Smooth muscle cell (in vitro differentiated cells): ENCODE data around the gene MSANTD3. TPM values are rescaled to one million over a fixed set of nuclear protein-coding genes. Genes with fewer than 3 reads are reported as not detected.

Source experiments
- DNase-seq: peaks from one replicate; lab custom pipeline; 2025; ENCODE audit not compliant: unreplicated experiment; lab: John Stamatoyannopoulos, UW
- H2AFZ ChIP-seq: fragments of 200-600 bp; sonication (generic); 2 replicates; pipeline ENCODE4 v1.6.0; 2016; ENCODE audit warnings: antibody characterized with exemption, low read depth, mild to moderate bottlenecking
- H3F3A ChIP-seq: fragments of 200-600 bp; sonication (generic); 2 replicates; pipeline ENCODE4 v1.6.0; 2017; ENCODE audit warnings: antibody characterized with exemption, low read depth
- H3K27ac ChIP-seq: fragments of 200-600 bp; sonication (generic); 2 replicates; pipeline ENCODE4 v1.5.1; 2016; ENCODE audit warnings: low read depth, mild to moderate bottlenecking
- H3K27me3 ChIP-seq: fragments of 200-600 bp; sonication (generic); 2 replicates; pipeline ENCODE4 v1.6.1; 2016; ENCODE audit warnings: low read depth, mild to moderate bottlenecking
- H3K36me3 ChIP-seq: fragments of 200-600 bp; sonication (generic); 2 replicates; pipeline ENCODE4 v1.5.1; 2016; ENCODE audit warnings: low read depth
- H3K4me1 ChIP-seq: fragments of 200-600 bp; sonication (generic); 2 replicates; pipeline ENCODE4 v1.5.1; 2016; ENCODE audit warnings: low read depth
- H3K4me2 ChIP-seq: fragments of 200-600 bp; sonication (generic); 2 replicates; pipeline ENCODE4 v1.6.0; 2016; ENCODE audit warnings: mild to moderate bottlenecking
- H3K4me3 ChIP-seq: fragments of 200-600 bp; sonication (generic); 2 replicates; pipeline ENCODE4 v1.5.1; 2016; ENCODE audit warnings: mild to moderate bottlenecking
- H3K79me2 ChIP-seq: fragments of 200-600 bp; sonication (generic); 2 replicates; pipeline ENCODE4 v1.6.0; 2016; ENCODE audit warnings: low read depth, mild to moderate bottlenecking
- H3K9ac ChIP-seq: fragments of 200-600 bp; sonication (generic); 2 replicates; pipeline ENCODE4 v1.6.0; 2016; ENCODE audit warnings: low read depth
- H3K9me3 ChIP-seq: fragments of 200-600 bp; sonication (generic); replicated peaks from 2 replicates; pipeline ENCODE4 v1.5.1; 2016; ENCODE audit warnings: low read depth
- H4K20me1 ChIP-seq: fragments of 200-600 bp; sonication (generic); 2 replicates; pipeline ENCODE4 v1.6.0; 2016; ENCODE audit warnings: low read depth
- WGBS: methylation state at CpG from one replicate; pipeline ENCODE4 v1.1.7; 2016; ENCODE audit warnings: low lambda C conversion rate; 5-methylcytosine and 5-hydroxymethylcytosine counted together
- polyA plus RNA-seq: library from polyadenylated mRNA; unstranded; fragments of >200 nt; fragmentation: Nextera tagmentation; extraction: Ambion mirVana; gene quantifications from 2 replicates; pipeline ENCODE4 v1.2.1, GENCODE V29; 2016
- total RNA-seq: library from RNA; depleted of rRNA; stranded (reverse); fragments of >200 nt; gene quantifications from 2 replicates; pipeline ENCODE4 v1.2.3, GENCODE V29; 2014
- TF ChIP-seq, protein P1 (sequence below): fragments of 200-600 bp; sonication (generic); IDR thresholded peaks from 2 replicates; pipeline ENCODE4 v1.5.1; 2017; ENCODE audit warnings: borderline replicate concordance, mild to moderate bottlenecking, antibody characterized with exemption; ENCODE audit not compliant: insufficient read depth, poor library complexity, severe bottlenecking

MSANTD3 gene
- total and polyA plus RNA-seq, 2 experiments from 2014 or later: 40.4 to 49.1 TPM

DNA sequence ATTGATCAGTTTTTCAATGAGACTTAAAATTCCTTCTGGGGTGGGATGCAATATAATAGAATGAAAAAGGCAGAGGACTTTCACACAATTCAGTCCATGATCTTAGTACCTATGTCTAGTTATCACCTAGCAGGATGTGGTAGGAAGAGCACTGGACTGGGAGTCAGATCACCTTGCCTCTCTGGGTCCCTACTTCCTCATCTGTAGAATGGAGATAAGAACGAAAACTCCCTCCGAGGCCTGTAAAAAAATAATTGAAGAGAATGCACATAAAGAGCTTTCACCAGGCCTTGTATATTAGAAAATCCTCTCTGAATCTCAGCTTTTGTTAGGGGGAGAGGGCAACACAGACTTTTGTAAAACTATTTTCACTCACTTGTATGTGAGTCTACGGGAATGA is 45.3 kb downstream of the MSANTD3 start:
- Histone ChIP-seq H4K20me1 (no peaks in the 10 kb centered on the region), H3K9ac (no peak overlapping the region), H3K4me3 (peak overlapping the region; percentile 71), H3K4me2 (peak overlapping the region; percentile 93), H3F3A (no peaks in the 10 kb centered on the region), H3K9me3 (no peaks in the 10 kb centered on the region), H3K27ac (no peak overlapping the region), H3K36me3 (no peaks in the 10 kb centered on the region), H3K4me1 (peaks cover 6% of the 10 kb centered on the region), H3K27me3 (no peaks in the 10 kb centered on the region), H3K79me2 (no peaks in the 10 kb centered on the region), H2AFZ (no peak overlapping the region)
- WGBS: 79% methylated on average over 3 of the region's 3 CpGs
- TF ChIP-seq, protein P1, sequence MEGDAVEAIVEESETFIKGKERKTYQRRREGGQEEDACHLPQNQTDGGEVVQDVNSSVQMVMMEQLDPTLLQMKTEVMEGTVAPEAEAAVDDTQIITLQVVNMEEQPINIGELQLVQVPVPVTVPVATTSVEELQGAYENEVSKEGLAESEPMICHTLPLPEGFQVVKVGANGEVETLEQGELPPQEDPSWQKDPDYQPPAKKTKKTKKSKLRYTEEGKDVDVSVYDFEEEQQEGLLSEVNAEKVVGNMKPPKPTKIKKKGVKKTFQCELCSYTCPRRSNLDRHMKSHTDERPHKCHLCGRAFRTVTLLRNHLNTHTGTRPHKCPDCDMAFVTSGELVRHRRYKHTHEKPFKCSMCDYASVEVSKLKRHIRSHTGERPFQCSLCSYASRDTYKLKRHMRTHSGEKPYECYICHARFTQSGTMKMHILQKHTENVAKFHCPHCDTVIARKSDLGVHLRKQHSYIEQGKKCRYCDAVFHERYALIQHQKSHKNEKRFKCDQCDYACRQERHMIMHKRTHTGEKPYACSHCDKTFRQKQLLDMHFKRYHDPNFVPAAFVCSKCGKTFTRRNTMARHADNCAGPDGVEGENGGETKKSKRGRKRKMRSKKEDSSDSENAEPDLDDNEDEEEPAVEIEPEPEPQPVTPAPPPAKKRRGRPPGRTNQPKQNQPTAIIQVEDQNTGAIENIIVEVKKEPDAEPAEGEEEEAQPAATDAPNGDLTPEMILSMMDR: no peak
- no peak for DNase-seq

DNA sequence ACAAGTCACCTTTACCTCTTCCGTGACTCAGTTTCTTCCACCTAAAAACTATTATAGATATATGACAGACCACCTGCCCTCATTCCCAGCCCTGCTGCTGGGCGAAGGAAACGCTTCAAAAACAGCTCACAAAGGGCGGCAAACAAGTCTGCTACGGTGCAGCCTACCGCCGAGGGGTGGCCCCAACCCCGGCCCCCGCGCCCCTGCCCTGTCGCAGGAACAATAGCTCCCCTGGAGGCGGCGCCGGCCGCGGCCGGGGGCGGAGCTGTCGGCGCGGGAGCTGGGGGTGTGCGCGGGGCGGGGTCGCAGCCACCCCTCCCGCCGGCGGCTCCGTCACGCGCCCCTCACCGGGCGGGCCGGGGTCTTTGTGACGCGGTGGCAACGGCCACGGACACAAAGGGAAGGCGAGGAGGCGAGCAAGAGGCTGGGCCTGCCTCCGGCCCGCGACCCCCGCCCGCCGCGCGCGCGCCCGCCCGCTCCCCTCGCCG is 45.9 kb downstream of the MSANTD3 start, which contains the start of gene TMEFF1:
TMEFF1 (plus strand) TSS at position 362 of the 488 bp plus-strand sequence. CDS start 396 bp downstream, outside the sequence.
- Histone ChIP-seq H3K4me3 (peak within 1 kb of the TSS; percentile 71), H3K4me2 (peak within 1 kb of the TSS; percentile 93), H2AFZ (peak within 1 kb of the TSS; percentile 88), H3F3A (no peaks in the 10 kb centered on the region), H3K79me2 (no peaks in the 10 kb centered on the region), H3K36me3 (no peaks in the 10 kb centered on the region), H3K9me3 (no peaks in the 10 kb centered on the region), H3K4me1 (peaks cover 6% of the 10 kb centered on the region), H3K27ac (no peak within 1 kb of the TSS), H3K27me3 (no peaks in the 10 kb centered on the region), H4K20me1 (no peaks in the 10 kb centered on the region), H3K9ac (peak within 1 kb of the TSS; percentile 32)
- WGBS: 6% methylated on average over 5 of the region's 54 CpGs
- TF ChIP-seq, protein P1: peak; percentile 21
- DNase-seq: no peak

DNA sequence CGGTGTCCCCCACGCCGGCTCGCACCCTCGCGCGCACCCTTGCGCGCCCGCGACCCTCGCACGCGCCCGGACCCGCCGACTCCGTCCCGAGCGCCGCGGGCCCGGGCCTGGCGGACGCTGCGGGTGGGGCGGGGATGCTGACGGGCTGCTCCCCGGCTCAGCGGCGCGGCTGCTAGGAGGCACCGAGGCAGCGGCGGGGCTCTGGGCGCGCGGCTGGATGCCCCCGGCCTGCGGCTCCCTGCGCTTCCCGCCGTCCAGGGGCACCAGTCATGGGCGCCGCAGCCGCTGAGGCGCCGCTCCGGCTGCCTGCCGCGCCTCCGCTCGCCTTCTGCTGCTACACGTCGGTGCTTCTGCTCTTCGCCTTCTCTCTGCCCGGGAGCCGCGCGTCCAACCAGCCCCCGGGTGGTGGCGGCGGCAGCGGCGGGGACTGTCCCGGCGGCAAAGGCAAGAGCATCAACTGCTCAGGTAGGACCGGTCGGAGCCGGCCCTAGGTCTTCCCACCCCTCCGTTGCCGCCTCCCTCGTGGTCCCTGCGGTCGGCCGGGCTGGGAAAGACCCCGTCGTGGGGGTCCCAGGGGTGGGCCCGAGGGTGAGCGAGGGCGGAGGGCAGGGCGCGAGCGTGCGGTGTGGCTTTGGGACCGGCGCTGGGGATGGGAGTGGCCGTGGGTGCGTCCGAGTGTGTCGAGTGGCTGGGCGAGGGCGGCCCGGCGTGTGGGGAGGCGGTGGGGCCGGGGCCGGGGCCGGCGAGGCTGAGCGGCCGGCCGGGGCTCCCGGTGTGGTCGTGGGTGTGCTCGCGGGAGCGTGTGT is 46.5 kb downstream of the MSANTD3 start:
- Histone ChIP-seq H3K27me3 (no peaks in the 10 kb centered on the region), H3K4me1 (peaks cover 6% of the 10 kb centered on the region), H3K36me3 (no peaks in the 10 kb centered on the region), H3K27ac (no peak overlapping the region), H3F3A (no peaks in the 10 kb centered on the region), H3K4me2 (peak overlapping the region; percentile 93), H3K9ac (peak overlapping the region; percentile 32), H3K9me3 (no peaks in the 10 kb centered on the region), H3K79me2 (no peaks in the 10 kb centered on the region), H2AFZ (peak overlapping the region; percentile 88), H4K20me1 (no peaks in the 10 kb centered on the region), H3K4me3 (peak overlapping the region; percentile 71)
- WGBS: under 1% methylated on average over 54 of the region's 108 CpGs
- TF ChIP-seq, protein P1: no peak
- DNase-seq: no peak
